Cardiac muscle cell (in vitro differentiated cells and primary cell): Measurements from ENCODE around the gene ST14. TPM values are rescaled to one million over a fixed set of nuclear protein-coding genes. Genes with fewer than 3 reads are reported as not detected.
"Not testable (repeated sequence)": the region's sequence is repeated elsewhere in the genome, so short reads cannot be mapped to it uniquely, and the experiment has no call there.

ENCODE experiments used
- DNase-seq, 2 donors: peaks; one replicate each; pipeline versions ENCODE4 v3.0.0 to v3.0.0-alpha.2; 2010 to 2017; ENCODE audit warnings: low read depth in 1 of 2, low spot score in 1 of 2
- H3K27ac ChIP-seq: fragments of 200-600 bp; sonication (generic); 2 replicates; pipeline ENCODE4 v1.5.1; 2016
- H3K27me3 ChIP-seq: fragments of 200-600 bp; sonication (generic); 2 replicates; pipeline ENCODE4 v1.6.0; 2016; ENCODE audit warnings: control low read depth
- H3K36me3 ChIP-seq: fragments of 200-600 bp; sonication (generic); 2 replicates; pipeline ENCODE4 v1.5.1; 2016; ENCODE audit warnings: control low read depth
- H3K4me1 ChIP-seq: fragments of 200-600 bp; sonication (generic); 2 replicates; pipeline ENCODE4 v1.8.1; 2017; ENCODE audit warnings: low read depth, mild to moderate bottlenecking, mixed run types
- H3K4me3 ChIP-seq: fragments of 200-600 bp; sonication (generic); 2 replicates; pipeline ENCODE4 v1.5.1; 2016; ENCODE audit warnings: mild to moderate bottlenecking
- H3K9me3 ChIP-seq: fragments of 200-600 bp; sonication (generic); 2 replicates; pipeline ENCODE4 v1.5.1; 2017; ENCODE audit warnings: low read depth, mild to moderate bottlenecking, control low read depth
- polyA plus RNA-seq: library from polyadenylated mRNA; unstranded; fragments of >200 nt; fragmentation: Nextera tagmentation; extraction: Ambion mirVana; gene quantifications from 2 replicates; pipeline ENCODE4 v1.2.1, GENCODE V29; 2016
- total RNA-seq: library from RNA; depleted of rRNA; stranded (reverse); fragments of >200 nt; gene quantifications from 2 replicates; pipeline ENCODE4 v1.2.3, GENCODE V29; 2016
- TF ChIP-seq, protein P1 (sequence below): IDR thresholded peaks from 2 replicates; pipeline ENCODE4 v1.5.1; 2012; ENCODE audit warnings: low read depth, mild to moderate bottlenecking, low read length

Gene ST14
- total and polyA plus RNA-seq, 2 experiments from 2014 or later = 0.12 to 0.61 TPM

DNA sequence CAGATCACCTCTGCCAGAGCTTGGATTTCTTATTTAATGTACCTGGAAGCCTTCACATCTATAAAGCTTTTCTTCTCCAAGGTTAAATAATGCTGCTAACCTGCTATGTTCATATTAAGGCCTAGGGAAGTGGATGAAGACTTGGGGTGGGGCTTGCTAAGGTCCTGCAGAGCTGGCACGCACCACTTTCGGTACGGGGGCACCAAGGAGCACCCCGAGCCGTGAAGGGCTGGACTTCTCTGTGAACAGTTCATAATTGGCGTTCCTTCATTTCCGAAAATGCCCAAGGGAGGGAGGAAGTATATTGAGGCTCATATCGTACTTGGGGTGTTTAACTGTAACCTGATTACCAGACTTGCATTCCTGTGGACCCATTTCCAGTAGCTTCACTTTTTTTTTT lies 59.6 kb downstream of the ST14 start:
- Histone ChIP-seq H3K27ac (no peak overlapping the region), H3K4me1 (no peaks in the 10 kb centered on the region), H3K9me3 (no peaks in the 10 kb centered on the region), H3K27me3 (no peaks in the 10 kb centered on the region), H3K36me3 (no peaks in the 10 kb centered on the region), H3K4me3 (no peak overlapping the region)
- no peak for DNase-seq
- TF ChIP-seq, protein P1, sequence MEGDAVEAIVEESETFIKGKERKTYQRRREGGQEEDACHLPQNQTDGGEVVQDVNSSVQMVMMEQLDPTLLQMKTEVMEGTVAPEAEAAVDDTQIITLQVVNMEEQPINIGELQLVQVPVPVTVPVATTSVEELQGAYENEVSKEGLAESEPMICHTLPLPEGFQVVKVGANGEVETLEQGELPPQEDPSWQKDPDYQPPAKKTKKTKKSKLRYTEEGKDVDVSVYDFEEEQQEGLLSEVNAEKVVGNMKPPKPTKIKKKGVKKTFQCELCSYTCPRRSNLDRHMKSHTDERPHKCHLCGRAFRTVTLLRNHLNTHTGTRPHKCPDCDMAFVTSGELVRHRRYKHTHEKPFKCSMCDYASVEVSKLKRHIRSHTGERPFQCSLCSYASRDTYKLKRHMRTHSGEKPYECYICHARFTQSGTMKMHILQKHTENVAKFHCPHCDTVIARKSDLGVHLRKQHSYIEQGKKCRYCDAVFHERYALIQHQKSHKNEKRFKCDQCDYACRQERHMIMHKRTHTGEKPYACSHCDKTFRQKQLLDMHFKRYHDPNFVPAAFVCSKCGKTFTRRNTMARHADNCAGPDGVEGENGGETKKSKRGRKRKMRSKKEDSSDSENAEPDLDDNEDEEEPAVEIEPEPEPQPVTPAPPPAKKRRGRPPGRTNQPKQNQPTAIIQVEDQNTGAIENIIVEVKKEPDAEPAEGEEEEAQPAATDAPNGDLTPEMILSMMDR = no peak

DNA sequence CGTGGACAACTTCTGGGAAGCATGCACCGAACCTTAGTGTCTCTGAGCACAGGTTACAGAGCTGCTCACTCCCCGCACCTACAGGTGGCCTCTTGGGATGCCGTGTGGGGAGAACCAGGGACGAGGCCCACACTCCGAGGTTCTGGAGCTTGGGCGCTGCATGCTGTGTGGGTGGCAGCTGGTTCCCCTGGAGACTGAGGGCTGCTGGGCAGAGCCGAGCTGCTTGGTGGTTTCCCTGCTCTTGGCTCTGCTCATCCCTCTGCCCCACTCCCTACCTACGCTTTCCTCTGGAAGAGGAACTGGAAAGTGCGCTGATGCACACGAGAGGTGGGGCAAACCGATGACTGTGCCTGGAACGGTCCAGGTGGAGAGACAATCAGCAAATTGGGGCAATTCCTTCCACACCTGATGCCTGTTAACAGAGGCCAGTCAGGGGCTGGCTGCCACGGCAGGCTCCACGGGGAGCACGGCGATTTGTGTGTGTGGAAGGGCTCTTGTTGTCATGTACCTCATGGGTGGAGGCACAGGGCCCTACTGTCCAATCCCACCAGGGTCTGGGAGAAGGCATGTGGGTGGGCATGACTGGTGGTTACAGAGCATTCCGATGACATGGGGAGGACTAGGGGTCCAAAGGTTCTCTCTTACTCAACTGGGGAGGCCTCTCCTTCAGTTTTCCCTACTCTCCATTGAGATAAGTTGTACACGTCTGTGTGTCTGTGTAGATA lies 60.9 kb downstream of the ST14 start:
- no peaks in the 10 kb centered on the region for H3K4me1 ChIP-seq
- TF ChIP-seq, protein P1 = no peak
- no peak for DNase-seq

DNA sequence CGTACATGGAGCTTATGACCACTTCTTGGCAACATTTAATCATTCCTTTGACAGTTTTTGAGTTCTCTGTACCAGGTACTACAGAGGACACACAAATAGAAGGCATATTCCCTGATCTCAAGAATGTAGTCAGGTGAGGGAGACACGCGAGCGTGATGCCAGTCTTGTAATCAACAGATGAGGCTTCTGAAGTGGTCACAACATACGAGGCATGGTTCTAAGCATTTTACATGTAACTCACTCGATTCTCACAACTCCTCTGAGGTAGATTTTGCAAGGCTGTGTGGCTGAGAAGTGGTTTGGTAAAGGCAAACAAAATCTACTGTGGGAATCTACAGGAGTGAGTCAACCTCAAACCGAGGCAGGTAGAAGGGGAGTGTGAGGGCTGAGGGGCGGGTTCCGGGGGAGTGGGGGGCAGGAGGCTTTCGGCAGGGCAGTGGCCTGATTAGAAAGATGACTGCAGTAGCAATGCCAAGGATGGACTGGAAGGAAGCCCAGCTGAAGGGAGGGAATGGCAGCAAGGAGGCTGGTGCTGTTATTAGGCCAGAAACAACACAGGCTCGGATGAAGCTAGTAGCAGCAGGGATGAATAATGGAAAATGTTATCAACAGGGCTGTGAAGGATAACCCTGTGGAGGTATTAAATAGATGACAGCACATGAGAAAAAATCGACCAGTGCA lies 63.8 kb downstream of the ST14 start:
- H3K27me3 ChIP-seq = no peaks in the 10 kb centered on the region
- no peaks in the 10 kb centered on the region for H3K9me3 ChIP-seq
- no peak overlapping the region for H3K27ac ChIP-seq
- TF ChIP-seq, protein P1 = no peak
- DNase-seq = peak in 1 of 2 donors; percentile 10
- H3K36me3 ChIP-seq = no peaks in the 10 kb centered on the region
- H3K4me3 ChIP-seq = no peak overlapping the region
- no peaks in the 10 kb centered on the region for H3K4me1 ChIP-seq

More for the DNA sequence above, 60.9 kb downstream of the ST14 start:
- Histone ChIP-seq H3K27ac (no peak overlapping the region), H3K4me3 (no peak overlapping the region), H3K36me3 (no peaks in the 10 kb centered on the region), H3K9me3 (no peaks in the 10 kb centered on the region), H3K27me3 (no peaks in the 10 kb centered on the region)

DNA sequence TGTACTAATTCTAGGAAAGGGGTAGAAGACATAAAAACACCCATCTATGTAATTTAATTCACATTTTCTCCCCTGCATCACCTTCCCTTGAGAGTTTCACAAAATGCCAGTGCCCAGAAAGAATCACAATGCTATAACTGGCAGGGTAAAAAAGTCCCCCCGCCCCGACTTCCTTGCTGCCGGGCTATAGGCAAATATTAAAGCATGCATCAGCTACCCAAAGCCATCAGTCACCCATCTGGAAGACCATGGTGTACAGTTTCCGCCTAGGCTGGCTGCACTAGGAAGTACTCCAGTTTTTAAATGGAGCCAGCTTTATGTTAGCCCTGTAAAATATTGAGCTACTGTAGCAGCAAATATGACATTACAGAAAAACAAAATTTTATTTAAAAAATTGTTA lies 67.8 kb downstream of the ST14 start:
- Histone ChIP-seq H3K9me3 (no peaks in the 10 kb centered on the region), H3K4me1 (no peaks in the 10 kb centered on the region), H3K27ac (no peak overlapping the region), H3K27me3 (no peaks in the 10 kb centered on the region), H3K36me3 (no peaks in the 10 kb centered on the region), H3K4me3 (no peak overlapping the region)
- no peak for DNase-seq
- TF ChIP-seq, protein P1 = no peak

DNA sequence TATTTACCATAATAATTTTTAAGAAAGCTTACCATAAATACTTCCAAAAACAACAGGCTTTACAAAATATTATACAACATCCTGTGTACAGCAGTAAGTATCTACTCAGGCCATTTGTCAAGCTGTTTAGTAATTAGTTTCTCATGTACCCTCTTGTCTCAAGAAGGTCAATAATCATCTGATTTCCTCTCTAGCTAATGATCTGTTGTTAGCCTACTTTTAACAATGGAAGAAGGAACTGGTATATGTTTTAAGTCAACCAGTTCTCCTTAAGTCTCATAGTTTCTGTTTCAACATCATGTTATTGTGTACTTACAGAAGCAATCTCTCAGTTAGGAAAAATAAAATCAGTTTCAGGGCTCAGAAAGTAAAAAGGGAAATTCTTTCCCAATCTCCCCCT lies 73.9 kb downstream of the ST14 start:
- H3K4me1 ChIP-seq = not testable (repeated sequence)

DNA sequence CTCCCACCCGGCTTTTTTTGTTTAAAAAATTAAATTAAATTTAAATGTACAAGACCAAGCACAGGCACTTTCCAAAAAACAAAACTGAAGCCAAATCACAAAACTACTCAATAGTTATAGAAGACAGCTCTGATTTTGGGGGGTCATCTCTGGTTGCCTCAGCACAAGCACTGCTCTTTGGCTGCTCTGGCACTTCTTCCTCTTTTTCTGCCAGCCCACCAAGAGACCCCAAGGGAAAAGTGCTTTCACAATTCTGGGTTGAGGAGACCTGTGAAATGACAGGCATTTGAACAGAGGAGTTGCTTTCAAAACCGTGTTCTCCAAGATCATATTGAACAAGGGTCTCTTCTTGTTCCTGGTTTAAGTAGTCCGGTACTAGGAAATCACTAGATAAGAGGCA lies 74.3 kb downstream of the ST14 start:
- not testable (repeated sequence) for H3K4me1 ChIP-seq, H3K4me3 ChIP-seq, H3K27me3 ChIP-seq, H3K27ac ChIP-seq, DNase-seq, H3K9me3 ChIP-seq
- H3K36me3 ChIP-seq = peaks cover 21% of the 10 kb centered on the region

More for the DNA sequence above, 73.9 kb downstream of the ST14 start:
- H3K4me3 ChIP-seq, H3K9me3 ChIP-seq, H3K27me3 ChIP-seq, H3K27ac ChIP-seq, DNase-seq: not testable (repeated sequence)
- H3K36me3 ChIP-seq = peaks cover 21% of the 10 kb centered on the region
